HG02840 (cell line): ENCODE results near the gene TAF5.
A peak's percentile ranks its signal among the peaks of the same experiment; 100 is the strongest.
"Not testable (repeated sequence)": the region's sequence is repeated elsewhere in the genome, so short reads cannot be mapped to it uniquely, and the experiment has no call there.

Experiments used
- ATAC-seq: cut with Tn5 transposase; IDR thresholded peaks from one replicate; pipeline ENCODE4 v1.9.1; 2021; ENCODE audit warnings: mild to moderate bottlenecking, moderate library complexity, moderate number of reproducible peaks; ENCODE audit not compliant: unreplicated experiment, low FRiP score

The TAF5 gene

DNA sequence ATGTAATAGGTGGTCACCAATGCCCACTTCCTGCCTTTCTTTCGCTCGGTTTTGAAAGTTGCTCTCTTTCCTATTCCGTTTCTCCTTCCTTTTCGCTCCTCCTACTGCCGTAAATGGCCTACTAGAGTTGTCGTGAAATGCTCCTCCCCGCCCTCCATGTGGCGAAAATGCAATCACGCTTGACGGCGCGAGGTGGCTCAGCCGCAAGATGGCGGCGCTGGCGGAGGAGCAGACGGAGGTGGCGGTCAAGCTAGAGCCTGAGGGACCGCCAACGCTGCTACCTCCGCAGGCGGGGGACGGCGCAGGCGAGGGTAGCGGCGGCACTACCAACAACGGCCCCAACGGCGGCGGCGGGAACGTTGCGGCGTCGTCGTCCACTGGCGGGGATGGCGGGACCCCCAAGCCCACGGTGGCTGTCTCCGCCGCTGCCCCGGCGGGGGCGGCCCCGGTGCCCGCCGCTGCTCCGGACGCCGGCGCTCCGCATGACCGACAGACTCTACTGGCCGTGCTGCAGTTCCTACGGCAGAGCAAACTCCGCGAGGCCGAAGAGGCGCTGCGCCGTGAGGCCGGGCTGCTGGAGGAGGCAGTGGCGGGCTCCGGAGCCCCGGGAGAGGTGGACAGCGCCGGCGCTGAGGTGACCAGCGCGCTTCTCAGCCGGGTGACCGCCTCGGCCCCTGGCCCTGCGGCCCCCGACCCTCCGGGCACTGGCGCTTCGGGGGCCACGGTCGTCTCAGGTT, at the start of gene TAF5:
TAF5 (plus strand) TSS at position 195 of the 737 bp plus-strand sequence; CDS start at position 209, 14 bp downstream.
- ATAC-seq: peak; percentile 65

DNA sequence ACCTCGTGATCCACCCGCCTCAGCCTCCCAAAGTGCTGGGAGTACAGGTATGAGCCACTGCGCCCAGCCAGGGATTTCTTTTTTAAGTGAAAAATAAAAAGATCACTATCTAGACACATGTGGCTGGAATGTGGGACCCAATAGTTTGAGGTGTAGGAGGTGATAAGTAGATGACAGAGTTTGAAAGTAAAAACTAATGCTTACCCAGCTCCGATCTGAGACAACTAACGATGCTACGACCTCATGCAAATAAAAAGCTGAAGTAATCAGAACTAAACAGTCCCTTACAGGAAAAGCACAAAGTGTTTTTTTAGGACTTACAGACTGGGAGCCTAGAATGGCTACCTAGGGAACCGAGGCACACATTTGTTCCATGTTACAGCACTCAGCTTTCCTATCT, 39.9 kb upstream of the TAF5 start:
- no peak for ATAC-seq

DNA sequence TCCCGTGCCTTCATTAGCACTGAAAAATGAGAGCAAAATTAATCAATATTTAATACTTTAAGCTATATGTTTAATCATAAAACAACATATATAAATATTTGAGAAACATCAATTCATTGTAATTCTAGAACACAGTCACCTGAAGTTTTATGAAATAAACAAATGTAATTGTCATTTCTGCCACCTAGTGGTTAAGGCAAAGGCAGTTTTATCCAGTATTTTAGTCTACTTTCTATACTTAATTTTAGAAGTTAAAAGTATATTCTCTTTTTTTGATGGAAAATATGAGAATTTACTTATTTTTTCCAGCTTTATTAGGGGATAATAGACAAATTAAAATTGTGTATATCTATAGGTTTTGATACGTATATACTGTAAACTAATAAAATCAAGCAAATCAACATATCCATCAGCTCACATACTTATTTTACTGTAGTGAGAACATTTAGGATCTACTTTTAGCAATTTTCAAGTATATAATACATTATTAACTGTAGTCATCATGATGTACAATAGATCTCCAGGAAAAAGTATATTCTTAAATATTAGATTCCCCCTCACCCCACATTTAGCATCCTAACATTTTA, 33.7 kb upstream of the TAF5 start:
- ATAC-seq: no peak

DNA sequence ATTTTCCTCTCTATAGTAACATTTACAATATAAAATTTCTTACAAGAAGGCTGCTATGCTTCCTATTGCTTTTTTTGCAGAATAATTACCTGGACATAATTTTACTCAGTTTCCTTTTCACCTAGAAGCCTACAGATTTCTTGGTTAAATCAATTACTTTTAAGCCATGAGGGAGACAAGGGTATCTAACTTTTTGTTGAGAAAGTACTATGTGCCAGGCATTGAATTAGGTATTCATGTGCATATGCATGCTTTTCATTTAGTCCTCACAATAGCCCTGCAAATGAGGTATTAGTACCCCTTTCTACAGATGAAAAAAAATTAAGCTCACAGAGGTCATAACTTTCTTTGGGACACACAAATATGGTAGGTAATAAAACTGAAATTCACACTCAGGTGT, 33.2 kb upstream of the TAF5 start:
- ATAC-seq: no peak

DNA sequence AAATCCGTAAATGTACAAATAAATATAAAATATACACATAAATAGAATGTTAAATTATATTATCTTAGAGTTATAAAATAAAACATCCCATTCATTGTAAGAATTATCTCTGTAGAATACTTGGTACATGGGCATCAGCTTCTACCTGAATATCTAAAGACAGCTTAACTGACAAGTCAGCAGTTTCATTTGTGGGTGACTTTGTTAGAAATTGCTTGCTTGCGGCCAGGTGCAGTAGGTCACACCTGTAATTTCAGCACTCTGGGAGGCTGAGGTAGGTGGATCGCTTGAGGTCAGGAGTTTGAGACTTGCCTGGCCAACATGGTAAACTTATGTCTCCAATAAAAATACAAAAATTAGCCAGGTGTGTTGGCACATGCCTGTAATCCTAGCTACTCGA, 31.4 kb upstream of the TAF5 start:
- no peak for ATAC-seq

DNA sequence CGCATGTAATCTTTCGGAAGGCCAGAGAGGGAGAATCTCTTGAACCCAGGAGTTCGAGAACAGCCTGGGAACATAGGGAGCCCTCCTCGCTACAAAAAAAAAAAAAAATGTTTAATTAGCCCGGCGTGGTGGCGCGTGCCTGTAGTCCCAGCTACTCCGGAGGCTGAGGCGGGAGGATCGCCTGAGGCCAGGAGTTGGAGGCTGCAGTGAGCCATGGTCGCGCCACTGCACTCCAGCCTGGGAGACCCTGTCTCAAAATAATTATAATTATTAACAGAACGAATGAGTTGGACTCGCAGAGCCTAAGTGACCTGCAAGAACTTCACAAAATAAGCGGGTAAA, 17.6 kb upstream of the TAF5 start:
- no peak for ATAC-seq

DNA sequence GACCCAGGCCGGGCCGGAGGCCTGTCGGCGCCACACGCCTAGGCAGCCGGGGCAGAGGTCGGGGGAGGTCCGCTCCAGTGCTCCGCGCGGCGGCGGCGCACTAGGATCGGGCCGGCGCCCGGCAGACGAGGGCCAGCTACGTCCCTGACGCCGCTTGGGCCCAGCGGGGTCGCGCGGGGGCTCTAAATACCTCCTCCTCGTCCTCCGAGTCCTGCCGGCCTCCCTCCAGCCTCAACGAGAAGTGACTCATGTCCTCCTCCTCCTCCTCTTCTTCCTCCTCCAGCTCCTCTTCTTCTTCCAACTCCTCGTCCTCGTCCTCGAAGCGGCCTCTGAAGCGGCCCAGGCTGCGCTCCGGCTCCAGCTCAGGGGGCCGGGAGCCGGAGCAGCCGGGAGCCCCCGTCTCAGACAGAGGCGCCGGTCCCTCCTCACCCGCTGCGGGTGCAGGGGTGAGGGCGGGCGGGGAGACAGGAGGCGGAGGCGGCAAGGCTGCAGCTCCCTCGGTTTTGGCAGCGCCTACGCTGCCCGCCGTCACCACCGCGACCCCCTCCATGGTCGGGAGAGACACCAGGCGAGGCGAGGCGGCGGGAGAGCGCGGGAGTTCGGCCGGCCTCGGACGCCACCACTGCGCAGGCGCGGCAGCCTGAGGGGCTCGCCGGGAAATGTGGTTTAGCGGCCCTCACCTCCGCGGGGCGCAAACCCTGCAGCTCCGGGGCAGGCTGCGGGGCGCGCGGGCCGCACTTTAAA, 17.1 kb upstream of the TAF5 start, which contains the start of gene PCGF6:
PCGF6 (minus strand) TSS at position 624 of the 744 bp plus-strand sequence; CDS start at position 550, 74 bp downstream.
- peak; percentile 84 for ATAC-seq

DNA sequence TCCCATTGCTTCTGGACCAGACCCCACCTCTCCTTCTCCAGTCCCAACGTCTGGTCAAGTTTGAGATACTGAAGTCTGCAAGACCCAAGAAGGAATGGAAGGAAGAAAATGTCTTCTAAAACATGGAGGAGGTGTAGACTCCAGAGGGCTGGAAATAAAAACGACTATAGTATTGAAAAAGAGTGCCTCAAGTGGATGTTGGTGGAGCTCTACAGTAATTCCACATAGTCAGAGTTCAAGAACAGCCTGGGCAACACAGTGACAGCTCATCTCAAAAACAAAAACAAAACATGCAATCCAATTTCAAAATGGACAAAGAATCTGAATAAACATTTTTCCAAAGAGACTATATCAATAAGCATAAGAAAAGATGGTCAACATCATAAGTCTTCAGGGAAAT, 14.5 kb upstream of the TAF5 start:
- ATAC-seq: no peak

DNA sequence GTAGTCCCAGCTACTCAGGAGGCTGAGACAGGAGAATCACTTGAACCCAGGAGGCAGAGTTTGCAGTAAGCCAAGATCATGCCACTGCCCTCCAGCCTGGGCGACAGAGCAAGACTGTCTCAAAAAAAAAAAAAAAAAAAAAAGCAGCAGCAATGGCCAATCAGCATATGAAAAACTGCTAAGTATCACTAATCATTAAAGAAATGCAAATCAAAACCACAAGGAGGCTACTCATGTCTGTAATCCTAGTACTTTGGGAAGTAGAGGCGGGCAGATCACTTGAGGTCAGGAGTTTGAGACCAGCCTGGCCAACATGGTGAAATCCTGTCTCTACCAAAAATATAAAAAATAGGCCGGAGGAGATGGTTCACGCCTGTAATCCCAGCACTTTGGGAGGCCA, 13.2 kb upstream of the TAF5 start:
- not testable (repeated sequence) for ATAC-seq

DNA sequence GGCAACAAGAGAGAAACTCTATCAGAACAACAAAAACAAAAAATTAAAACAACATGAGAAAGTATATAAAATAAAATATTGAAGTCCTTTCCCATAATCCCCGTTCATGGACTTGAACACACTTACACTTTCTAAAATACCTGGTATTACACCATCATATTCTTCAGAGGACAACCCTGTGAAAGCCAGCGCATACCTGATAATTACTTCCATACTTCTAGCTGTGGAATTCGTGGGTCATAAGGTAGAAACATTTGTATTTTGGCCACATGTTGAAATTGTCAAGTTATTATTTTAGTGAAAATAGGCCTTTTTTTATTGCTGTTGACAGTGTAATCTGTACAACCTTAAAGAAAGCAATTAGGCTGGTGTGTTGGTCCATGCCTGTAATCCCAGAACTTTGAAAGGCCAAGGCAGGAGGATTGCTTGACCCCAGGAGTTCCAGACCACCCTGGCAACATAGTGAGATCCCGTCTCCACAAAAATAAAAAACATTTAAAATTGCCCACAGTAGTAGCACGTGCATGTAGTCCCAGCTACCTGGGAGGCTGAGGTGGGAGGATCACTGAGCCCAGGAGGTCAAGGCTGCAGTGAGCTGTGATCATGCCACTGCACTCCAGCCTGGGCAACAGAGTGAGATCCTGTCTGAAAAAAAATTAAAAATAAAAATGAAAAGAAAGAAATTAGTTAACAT, 11.7 kb upstream of the TAF5 start:
- ATAC-seq: no peak

DNA sequence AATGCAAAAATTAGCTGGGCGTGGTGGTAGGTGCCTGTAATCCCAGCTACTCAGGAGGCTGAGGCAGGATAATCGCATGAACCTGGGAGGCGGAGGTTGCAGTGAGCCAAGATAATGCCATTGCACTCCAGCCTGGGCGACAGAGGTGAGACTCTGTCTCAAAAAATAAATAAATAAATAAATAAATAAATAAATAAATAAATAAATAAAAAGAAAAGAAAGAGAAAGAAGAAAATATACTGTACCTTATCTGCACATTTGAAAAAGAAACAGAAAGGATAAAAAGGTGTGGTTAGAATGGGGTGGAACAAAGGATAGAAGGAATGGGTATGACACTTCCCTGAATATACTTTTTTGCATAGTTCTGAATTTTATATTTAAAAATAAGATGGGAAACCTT, 8.3 kb upstream of the TAF5 start:
- not testable (repeated sequence) for ATAC-seq

DNA sequence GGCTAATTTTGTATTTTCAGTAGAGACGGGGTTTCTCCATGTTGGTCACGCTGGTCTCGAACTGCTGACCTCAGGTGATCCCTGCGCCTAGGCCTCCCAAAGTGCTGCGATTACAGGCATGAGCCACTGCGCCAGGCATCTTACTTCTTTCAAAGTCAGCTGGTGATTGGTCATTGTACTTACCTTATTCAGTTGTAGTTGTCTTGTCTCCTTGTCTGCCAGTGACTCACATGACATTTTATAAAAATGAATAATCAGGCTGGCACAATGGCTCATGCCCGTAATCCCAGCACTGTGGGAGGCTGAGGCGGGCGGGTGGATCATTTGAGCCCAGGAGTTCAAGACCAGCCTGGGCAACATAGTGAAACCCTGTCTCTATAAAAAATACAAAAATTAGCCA, 7.0 kb upstream of the TAF5 start:
- ATAC-seq: not testable (repeated sequence)

DNA sequence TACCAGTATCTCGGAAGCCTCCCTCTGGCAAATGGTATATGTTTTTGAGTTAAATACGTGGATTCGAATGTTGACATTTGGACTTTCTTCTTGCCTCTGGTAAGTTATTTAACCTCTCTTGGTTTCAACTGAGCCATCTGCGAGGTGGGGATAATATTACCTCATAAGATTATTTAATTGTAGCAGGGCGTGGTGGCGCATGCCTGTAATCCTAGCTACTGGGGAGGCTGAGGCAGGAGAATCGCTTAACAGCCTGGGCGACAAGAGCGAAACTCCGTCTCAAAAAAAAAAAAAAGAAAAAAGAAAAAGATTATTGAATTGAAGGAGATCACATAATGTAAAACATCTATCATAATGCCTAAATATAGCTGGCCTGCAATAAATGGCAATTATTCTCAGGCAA, 396 bp upstream of the TAF5 start:
- no peak for ATAC-seq

DNA sequence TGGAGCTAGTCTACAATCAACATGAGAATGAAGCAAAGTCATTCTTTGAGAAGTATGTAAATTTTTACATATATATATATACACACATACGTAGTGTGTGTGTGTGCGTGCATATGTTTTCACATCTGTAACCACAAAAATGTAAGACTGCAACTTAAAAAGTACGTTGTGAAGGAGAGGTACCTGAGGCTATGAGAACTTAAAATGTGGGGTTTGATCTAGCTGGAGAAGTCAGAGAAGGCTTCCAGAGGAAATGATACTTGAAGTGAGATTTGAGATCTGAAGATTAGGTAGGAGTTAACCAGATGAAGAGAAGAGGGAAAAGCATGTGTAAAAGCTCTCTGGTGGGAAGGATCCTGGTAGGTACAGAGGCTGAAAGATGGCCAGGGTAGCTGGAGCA, 5.8 kb downstream of the TAF5 start:
- no peak for ATAC-seq

DNA sequence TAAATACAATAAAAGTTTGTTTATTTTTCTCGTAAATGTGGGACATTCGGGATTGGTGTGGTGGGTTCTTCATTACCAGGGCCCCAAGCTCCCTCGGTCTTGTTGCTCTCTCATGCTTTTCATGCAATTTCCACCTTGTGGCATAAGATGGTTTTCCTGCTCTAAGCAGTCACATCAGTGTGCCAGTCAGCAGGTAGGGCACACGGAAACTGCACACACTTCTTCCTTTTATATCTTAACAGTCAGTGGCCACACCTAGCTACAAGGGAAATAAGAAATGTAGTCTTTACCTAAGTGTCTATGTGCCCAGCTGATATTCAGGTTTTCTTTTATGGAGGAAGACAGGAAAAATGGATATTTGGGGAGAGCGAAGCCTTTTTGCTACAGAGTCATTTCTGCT, 6.5 kb downstream of the TAF5 start:
- no peak for ATAC-seq

DNA sequence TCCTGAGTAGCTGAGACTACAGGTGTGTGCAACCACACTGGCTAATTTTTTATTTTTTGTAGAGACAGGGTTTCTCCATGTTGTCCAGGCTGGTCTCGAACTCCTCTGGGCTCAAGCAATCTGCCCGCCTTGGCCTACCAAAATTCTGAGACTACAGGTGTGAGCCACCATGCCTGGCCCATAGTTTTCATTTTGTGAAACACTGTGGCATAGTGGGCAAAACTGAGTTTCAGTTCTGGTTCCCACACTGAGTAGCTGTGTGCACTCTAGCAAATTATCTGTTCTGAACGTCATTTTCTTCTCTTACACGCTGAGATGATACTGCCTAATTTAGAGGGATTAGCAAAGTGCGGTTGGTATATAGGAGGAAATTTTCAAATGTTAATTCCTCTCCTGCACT, 15.0 kb downstream of the TAF5 start:
- ATAC-seq: no peak

DNA sequence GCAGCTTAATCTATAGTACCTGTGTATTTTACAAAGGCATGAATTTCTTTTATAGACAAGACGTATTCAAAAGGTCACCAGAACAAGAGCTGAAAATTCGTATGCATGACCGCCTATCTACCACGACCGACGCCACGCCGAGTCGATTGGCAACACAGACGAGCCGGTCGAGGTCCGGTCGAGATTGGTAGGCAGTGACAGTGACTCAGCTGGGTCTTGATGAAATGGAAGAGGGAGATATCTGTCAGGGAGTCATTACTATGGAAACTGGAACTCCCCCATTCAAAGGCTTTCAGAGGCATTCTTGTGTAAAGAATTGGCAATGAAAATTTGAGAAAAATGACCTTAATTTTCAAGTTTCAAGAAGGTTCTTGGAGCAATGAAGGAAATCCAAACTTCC, 26.4 kb downstream of the TAF5 start:
- no peak for ATAC-seq

DNA sequence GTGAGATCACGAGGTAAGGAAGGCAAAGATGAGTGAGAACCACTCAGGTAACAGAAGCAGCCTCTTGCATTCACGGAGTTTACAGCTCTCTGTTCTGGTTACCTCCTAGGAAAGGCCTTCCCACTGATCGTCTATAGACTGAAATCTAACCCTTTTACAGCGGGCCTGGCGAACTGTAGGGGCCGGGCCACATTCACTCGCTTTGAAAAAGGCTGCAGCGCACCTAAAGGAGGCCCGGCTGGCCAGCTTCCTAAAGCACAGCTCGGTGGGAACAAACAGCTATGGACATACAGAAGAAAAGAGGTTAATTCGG, 27.9 kb downstream of the TAF5 start:
- ATAC-seq: no peak

DNA sequence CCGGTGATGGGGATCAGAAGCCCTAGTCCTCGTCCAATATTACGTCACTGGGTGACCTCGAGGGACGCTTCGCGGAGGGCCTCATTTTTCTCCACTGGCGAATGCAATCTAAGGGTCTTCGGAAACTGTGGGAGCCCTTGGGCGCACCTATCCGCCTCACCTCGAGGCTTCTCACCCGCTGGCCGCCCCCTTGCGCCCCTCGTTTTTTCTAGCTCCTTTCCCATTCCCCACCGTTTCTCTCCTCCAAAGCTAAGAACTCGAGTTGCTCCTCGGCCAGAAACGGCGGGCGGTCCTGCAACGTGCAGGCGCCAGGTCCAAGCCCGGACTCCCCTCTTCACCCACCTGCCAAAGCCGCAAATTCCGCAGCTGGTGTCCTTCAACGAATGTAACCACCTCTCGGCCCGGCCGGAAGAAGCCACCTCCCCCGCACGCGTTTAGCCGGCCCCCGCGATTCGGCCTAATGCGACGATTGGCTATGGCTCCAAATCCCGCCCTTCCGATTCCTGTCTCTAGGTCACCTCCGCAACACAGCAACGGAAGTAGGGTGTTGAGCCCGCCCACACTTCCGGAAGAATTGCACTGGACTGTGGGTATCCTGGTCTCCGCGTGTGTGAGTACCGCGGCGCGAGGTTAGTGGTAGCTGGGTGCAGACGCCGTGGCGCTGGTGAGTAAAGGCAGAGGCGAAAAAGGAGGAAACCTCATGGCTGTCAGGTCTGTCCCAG, 28.5 kb downstream of the TAF5 start, which contains the start of the genes ATP5MK and PDCD11:
ATP5MK (minus strand) TSS at position 409 of the 722 bp plus-strand sequence. CDS start 4,018 bp downstream, outside the sequence.
PDCD11 (plus strand) TSS at position 560 of the 722 bp plus-strand sequence. CDS start 1,801 bp downstream, outside the sequence.
- peak; percentile 98 for ATAC-seq

DNA sequence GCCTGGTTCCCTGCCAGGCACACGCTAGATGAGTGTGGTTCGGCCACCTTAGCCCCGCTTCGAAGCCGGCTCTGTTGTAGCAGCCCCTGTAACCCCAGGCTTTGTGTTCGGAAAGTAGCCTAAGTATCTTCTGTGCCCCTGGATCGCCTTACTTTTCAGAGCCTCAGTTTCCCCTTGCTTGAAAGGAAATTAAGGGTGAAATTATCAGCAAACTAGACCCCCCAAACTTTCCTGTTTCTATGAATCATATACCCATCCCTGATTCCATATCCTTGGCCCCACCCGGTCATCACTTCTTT, 29.0 kb downstream of the TAF5 start:
- ATAC-seq: no peak
